Measurements from ENCODE around the gene AKT2.

AKT2 gene

GRCh38 chr19:40233811-40234389, 51.2 kb downstream of the AKT2 start:
- no peak overlapping the region for H2AFZ ChIP-seq (ENCODE audit: low read length)
- TF ChIP-seq CTCF (IDR thresholded peaks at IDR 0.05; ENCODE audit: low read length) (no peak), EZH2phosphoT487 (IDR thresholded peaks at IDR 0.05; ENCODE audit: low read length) (no peak), EZH2 (optimal IDR thresholded peaks at IDR 0.05; ENCODE audit: low read depth, low read length) (no peak)
- no peaks in the 10 kb centered on the region for H3K4me1 ChIP-seq (ENCODE audit: low read length)
- no peaks in the 10 kb centered on the region for H3K36me3 ChIP-seq (replicated peaks; ENCODE audit: insufficient read depth, low read length)
- H3K79me2 ChIP-seq (ENCODE audit: low read length), result no peaks in the 10 kb centered on the region
- H3K9me2 ChIP-seq (replicated peaks; ENCODE audit: insufficient read depth, low read length), result no peaks in the 10 kb centered on the region
- no peak for DNase-seq
- H3K9ac ChIP-seq (ENCODE audit: low read length), result no peak overlapping the region
- H3F3A ChIP-seq (ENCODE audit: insufficient read depth, low read length), result no peaks in the 10 kb centered on the region
- no peak overlapping the region for H3K4me2 ChIP-seq (ENCODE audit: low read depth, low read length)
- H3K27me3 ChIP-seq (replicated peaks; ENCODE audit: insufficient read depth, low read length), result no peaks in the 10 kb centered on the region
- H3K9me3 ChIP-seq (replicated peaks; ENCODE audit: insufficient read depth, low read length), result no peaks in the 10 kb centered on the region
- no peaks in the 10 kb centered on the region for H4K20me1 ChIP-seq (ENCODE audit: insufficient read depth, low read length)
- no peak overlapping the region for H3K4me3 ChIP-seq (ENCODE audit: low read length)
- H3K27ac ChIP-seq (ENCODE audit: low read length), result no peak overlapping the region

GRCh38 chr19:40232949-40233810, 52.0 kb downstream of the AKT2 start:
- Histone ChIP-seq H3F3A (ENCODE audit: insufficient read depth, low read length) (no peaks in the 10 kb centered on the region), H3K36me3 (replicated peaks; ENCODE audit: insufficient read depth, low read length) (no peaks in the 10 kb centered on the region), H3K9ac (ENCODE audit: low read length) (no peak overlapping the region), H3K4me2 (ENCODE audit: low read depth, low read length) (no peak overlapping the region), H3K4me1 (ENCODE audit: low read length) (no peaks in the 10 kb centered on the region), H3K4me3 (ENCODE audit: low read length) (no peak overlapping the region), H3K9me2 (replicated peaks; ENCODE audit: insufficient read depth, low read length) (no peaks in the 10 kb centered on the region), H4K20me1 (ENCODE audit: insufficient read depth, low read length) (no peaks in the 10 kb centered on the region), H3K79me2 (ENCODE audit: low read length) (no peaks in the 10 kb centered on the region), H3K27me3 (replicated peaks; ENCODE audit: insufficient read depth, low read length) (no peaks in the 10 kb centered on the region), H3K9me3 (replicated peaks; ENCODE audit: insufficient read depth, low read length) (no peaks in the 10 kb centered on the region), H3K27ac (ENCODE audit: low read length) (no peak overlapping the region), H2AFZ (ENCODE audit: low read length) (no peak overlapping the region)
- TF ChIP-seq CTCF (IDR thresholded peaks at IDR 0.05; ENCODE audit: low read length) (no peak), EZH2phosphoT487 (IDR thresholded peaks at IDR 0.05; ENCODE audit: low read length) (no peak), EZH2 (optimal IDR thresholded peaks at IDR 0.05; ENCODE audit: low read depth, low read length) (no peak)
- no peak for DNase-seq

- DNase-seq, result no peak
- Histone ChIP-seq H3K4me1 (ENCODE audit: low read length) (no peaks in the 10 kb centered on the region), H2AFZ (ENCODE audit: low read length) (no peak overlapping the region), H3K4me2 (ENCODE audit: low read depth, low read length) (no peak overlapping the region), H3K36me3 (replicated peaks; ENCODE audit: insufficient read depth, low read length) (no peaks in the 10 kb centered on the region), H3K79me2 (ENCODE audit: low read length) (no peaks in the 10 kb centered on the region), H3K9me3 (replicated peaks; ENCODE audit: insufficient read depth, low read length) (no peaks in the 10 kb centered on the region), H3K27me3 (replicated peaks; ENCODE audit: insufficient read depth, low read length) (no peaks in the 10 kb centered on the region), H3K4me3 (ENCODE audit: low read length) (no peak overlapping the region), H4K20me1 (ENCODE audit: insufficient read depth, low read length) (no peaks in the 10 kb centered on the region), H3K9ac (ENCODE audit: low read length) (no peak overlapping the region), H3K9me2 (replicated peaks; ENCODE audit: insufficient read depth, low read length) (no peaks in the 10 kb centered on the region), H3F3A (ENCODE audit: insufficient read depth, low read length) (no peaks in the 10 kb centered on the region), H3K27ac (ENCODE audit: low read length) (no peak overlapping the region)
- no peak for TF ChIP-seq EZH2 (optimal IDR thresholded peaks at IDR 0.05; ENCODE audit: low read depth, low read length)
- TF ChIP-seq EZH2phosphoT487 (IDR thresholded peaks at IDR 0.05; ENCODE audit: low read length), result no peak
- no peak for TF ChIP-seq CTCF (IDR thresholded peaks at IDR 0.05; ENCODE audit: low read length)
Observed at GRCh38 chr19:40232479-40232878, 52.7 kb downstream of the AKT2 start.

Measured in MM.1S (cell line).